PFSK-1 (cell line): ENCODE measurements around the gene RNPS1.

ENCODE experiments used
- POLR2AphosphoS5 ChIP-seq: IDR thresholded peaks from 2 replicates; pipeline ENCODE4 v1.6.1; 2012; ENCODE audit warnings: low read depth, mild to moderate bottlenecking, control low read depth, low read length, moderate library complexity
- SIN3A ChIP-seq: IDR thresholded peaks from 2 replicates; pipeline ENCODE4 v1.6.1; 2012; ENCODE audit warnings: mild to moderate bottlenecking, low read length, moderate library complexity, borderline replicate concordance; ENCODE audit not compliant: insufficient read depth
- TAF1 ChIP-seq: IDR thresholded peaks from 2 replicates; pipeline ENCODE4 v1.6.1; 2012; ENCODE audit warnings: low read length, control low read depth, borderline replicate concordance; ENCODE audit not compliant: insufficient read depth

DNA sequence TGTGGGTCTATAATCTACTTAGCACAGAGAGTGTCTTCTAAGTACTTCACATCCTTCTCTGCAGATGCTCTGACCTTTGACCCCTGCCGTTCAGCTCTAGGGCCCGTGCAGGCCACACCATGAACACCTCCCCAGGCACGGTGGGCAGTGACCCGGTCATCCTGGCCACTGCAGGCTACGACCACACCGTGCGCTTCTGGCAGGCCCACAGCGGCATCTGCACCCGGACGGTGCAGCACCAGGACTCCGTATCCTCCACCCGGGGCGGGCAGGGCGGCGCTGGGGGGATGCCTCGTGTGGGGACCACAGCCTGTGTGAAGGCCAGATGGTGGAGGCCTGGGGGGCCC, 62.0 kb downstream of the RNPS1 start:
- no peak for TF ChIP-seq TAF1
- TF ChIP-seq SIN3A, result no peak
- TF ChIP-seq POLR2AphosphoS5, result 0 out of 2 replicates have a peak, but pooled peaks have one; percentile 10
